CD14-positive monocyte (primary cell): ENCODE data around the gene C6orf15. TPM values are rescaled to one million over a fixed set of nuclear protein-coding genes. Genes with fewer than 3 reads are reported as not detected.

Source experiments
- DNase-seq, 3 donors: peaks; one replicate each; pipeline ENCODE4 v3.0.0-alpha.2; 2011 to 2022
- H2AFZ ChIP-seq: 2 replicates; pipeline ENCODE4 v1.6.0; 2012; ENCODE audit warnings: mild to moderate bottlenecking, low read depth, low read length, inconsistent platforms; ENCODE audit not compliant: insufficient read depth, poor library complexity, severe bottlenecking
- H3K27ac ChIP-seq, 2 donors: 1 replicate in 1 of 2; 2 replicates in 1 of 2; pipeline ENCODE4 v1.5.1; 2012 to 2013; ENCODE audit warnings: low read length in 2 of 2, control low read depth in 1 of 2, inconsistent platforms in 1 of 2, low read depth in 1 of 2, mild to moderate bottlenecking in 1 of 2
- H3K27me3 ChIP-seq, 2 donors: one replicate each; pipeline versions ENCODE4 v1.6.0 to v1.6.1; 2011 to 2013; ENCODE audit warnings: low read length in 2 of 2; ENCODE audit not compliant: control insufficient read depth in 2 of 2, insufficient read depth in 2 of 2
- H3K36me3 ChIP-seq, 2 donors: replicated peaks in 1 of 2; 1 replicate in 1 of 2; 2 replicates in 1 of 2; pipeline versions ENCODE4 v1.5.1 to v1.6.1; 2012 to 2013; ENCODE audit warnings: low read length in 2 of 2, control low read depth in 1 of 2, inconsistent platforms in 1 of 2, mild to moderate bottlenecking in 1 of 2; ENCODE audit not compliant: insufficient read depth in 2 of 2, control insufficient read depth in 1 of 2
- H3K4me1 ChIP-seq, 2 donors: 1 replicate in 1 of 2; 2 replicates in 1 of 2; pipeline versions ENCODE4 v1.5.1 to v1.6.1; 2012 to 2013; ENCODE audit warnings: low read length in 2 of 2, control low read depth in 1 of 2, inconsistent platforms in 1 of 2, mild to moderate bottlenecking in 1 of 2, moderate library complexity in 1 of 2; ENCODE audit not compliant: insufficient read depth in 2 of 2, control insufficient read depth in 1 of 2
- H3K4me2 ChIP-seq: replicated peaks from 2 replicates; pipeline ENCODE3; 2012; ENCODE audit warnings: low read length, moderate library complexity, mild to moderate bottlenecking; ENCODE audit not compliant: poor library complexity, severe bottlenecking; ENCODE audit errors: extremely low read depth
- H3K4me3 ChIP-seq, 3 experiments: fragments of 200-600 bp in 1 of 3; sonication (generic) in 1 of 3; replicated peaks in 1 of 3; 1 replicate in 2 of 3; 2 replicates in 1 of 3; pipeline ENCODE4 v1.5.1; 2011 to 2013; ENCODE audit warnings: low read length in 3 of 3, mild to moderate bottlenecking in 3 of 3, control low read depth in 2 of 3, low read depth in 2 of 3, inconsistent platforms in 1 of 3, moderate library complexity in 1 of 3
- H3K79me2 ChIP-seq: 2 replicates; pipeline ENCODE4 v1.6.0; 2012; ENCODE audit warnings: mild to moderate bottlenecking, control low read depth, inconsistent platforms, low read length, moderate library complexity; ENCODE audit not compliant: insufficient read depth
- H3K9ac ChIP-seq: 2 replicates; pipeline ENCODE4 v1.6.0; 2017; ENCODE audit warnings: low read length, mild to moderate bottlenecking; ENCODE audit not compliant: insufficient read depth, poor library complexity, severe bottlenecking
- H3K9me3 ChIP-seq, 2 donors: replicated peaks in 1 of 2; 1 replicate in 1 of 2; 2 replicates in 1 of 2; pipeline versions ENCODE4 v1.5.1 to v1.6.1; 2012 to 2013; ENCODE audit warnings: low read length in 2 of 2, control low read depth in 1 of 2; ENCODE audit not compliant: control insufficient read depth in 1 of 2, insufficient read depth in 1 of 2
- H4K20me1 ChIP-seq: 2 replicates; pipeline ENCODE4 v1.6.0; 2012; ENCODE audit warnings: mild to moderate bottlenecking, low read length, control low read depth, moderate library complexity; ENCODE audit not compliant: insufficient read depth
- H3K27ac Mint-ChIP-seq, 7 donors: one replicate each; pipeline ENCODE4 v1.8.0; 2020; ENCODE audit warnings: mild to moderate bottlenecking in 7 of 7, mixed read lengths in 7 of 7, moderate library complexity in 6 of 7, inconsistent platforms in 2 of 7
- H3K27me3 Mint-ChIP-seq, 3 donors: one replicate each; pipeline ENCODE4 v1.8.0; 2021 to 2022; ENCODE audit warnings: low read depth in 3 of 3, mild to moderate bottlenecking in 3 of 3, mixed read lengths in 3 of 3, moderate library complexity in 3 of 3, inconsistent platforms in 1 of 3
- H3K36me3 Mint-ChIP-seq, 2 donors: one replicate each; pipeline ENCODE4 v1.8.0; 2020; ENCODE audit warnings: mixed read lengths in 2 of 2, inconsistent platforms in 1 of 2, mild to moderate bottlenecking in 1 of 2
- H3K4me1 Mint-ChIP-seq: one replicate; pipeline ENCODE4 v1.8.0; 2020; ENCODE audit warnings: mild to moderate bottlenecking, mixed read lengths
- H3K4me3 Mint-ChIP-seq, 2 donors: one replicate each; pipeline ENCODE4 v1.8.0; 2020; ENCODE audit warnings: mild to moderate bottlenecking in 2 of 2, mixed read lengths in 2 of 2, moderate library complexity in 1 of 2
- H3K9me3 Mint-ChIP-seq, 7 donors: one replicate each; pipeline ENCODE4 v1.8.0; 2020 to 2022; ENCODE audit warnings: mixed read lengths in 7 of 7, mild to moderate bottlenecking in 6 of 7, moderate library complexity in 6 of 7, inconsistent platforms in 2 of 7
- WGBS: methylation state at CpG from one replicate; pipeline ENCODE4 v1.1.5; 2013; ENCODE audit warnings: missing lambda C conversion rate; ENCODE audit not compliant: insufficient coverage; 5-methylcytosine and 5-hydroxymethylcytosine counted together
- intact Hi-C, 2 donors: fragments of 100-400 bp; cut with micrococcal nuclease; formaldehyde crosslinking; loops; one replicate each; pipeline versions ENCODE4 v1.15.0 to v1.15.1; 2023
- polyA plus RNA-seq, 3 donors: library from polyadenylated mRNA; depleted of rRNA in 1 of 3; unstranded in 2 of 3; stranded (reverse) in 1 of 3; fragments of 300-500 nt in 2 of 3; fragments of >200 nt in 1 of 3; fragmentation: Illumina TruSeq in 2 of 3; gene quantifications; 1 replicate in 2 of 3; 2 replicates in 1 of 3; pipeline ENCODE4 v1.2.3, GENCODE V29; 2012 to 2021
- TF ChIP-seq, protein P1 (sequence below): fragments of 200-600 bp; IDR thresholded peaks from one replicate; pipeline ENCODE4 v1.8.0; 2022; ENCODE audit warnings: antibody characterized with exemption, mild to moderate bottlenecking

The C6orf15 gene
- polyA plus RNA-seq, 3 donors: not detected

DNA sequence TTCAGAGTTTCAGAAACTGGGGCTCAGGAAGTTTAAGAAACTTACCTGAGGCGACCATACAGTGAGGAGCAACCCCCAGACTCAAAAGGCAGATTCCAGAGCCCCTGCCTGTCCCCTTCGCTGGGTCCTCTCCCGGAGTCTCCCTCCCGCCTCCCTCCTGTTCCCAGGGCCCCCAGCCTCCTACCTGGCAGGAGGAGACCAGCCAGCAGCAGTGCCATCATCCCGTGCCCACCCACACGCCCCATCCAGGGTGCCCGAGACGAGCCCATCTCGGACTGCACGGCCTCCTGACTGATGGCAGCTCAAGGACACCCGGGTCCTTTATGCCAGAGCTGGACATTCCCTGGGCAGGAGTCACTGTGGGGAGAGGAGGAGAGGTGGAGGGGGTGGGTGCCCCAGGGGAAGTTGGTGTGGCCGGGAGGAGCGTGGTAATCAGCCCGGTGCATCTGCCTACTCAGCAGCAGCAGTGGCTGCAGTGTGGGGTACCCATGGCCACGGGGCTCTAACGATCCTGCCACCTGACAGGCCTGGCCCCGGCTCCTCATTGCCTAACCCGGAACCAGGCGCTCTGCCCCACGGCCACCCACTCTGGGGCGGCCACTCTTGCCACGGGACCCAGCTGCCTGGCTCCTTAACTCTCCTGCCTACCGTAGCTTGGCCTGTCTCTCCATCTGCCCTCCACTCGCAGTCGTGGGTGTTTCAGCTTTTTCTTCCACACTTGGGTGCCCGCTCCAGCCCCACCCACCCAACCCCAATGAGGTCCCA lies 8.0 kb upstream of the C6orf15 start, which contains the start of gene CDSN:
Gene CDSN (minus strand): TSS at position 296 of the 765 bp plus-strand sequence. CDS start 27 bp downstream, at position 269.
- no peaks in the 10 kb centered on the region for H3K36me3 Mint-ChIP-seq
- intact Hi-C loops: no loop called here
- Histone ChIP-seq H4K20me1 (no peaks in the 10 kb centered on the region), H3K4me2 (no peak within 1 kb of the TSS), H3K9me3 (no peaks in the 10 kb centered on the region), H3K27ac (no peak within 1 kb of the TSS), H3K27me3 (no peaks in the 10 kb centered on the region), H3K4me1 (peaks cover 0 to 8% of the 10 kb centered on the region in 2 donors), H3K79me2 (no peaks in the 10 kb centered on the region), H3K4me3 (no peak within 1 kb of the TSS), H3K36me3 (no peaks in the 10 kb centered on the region), H2AFZ (no peak within 1 kb of the TSS), H3K9ac (no peak within 1 kb of the TSS)
- H3K9me3 Mint-ChIP-seq: no peaks in the 10 kb centered on the region
- H3K27ac Mint-ChIP-seq: no peak within 1 kb of the TSS
- H3K27me3 Mint-ChIP-seq: peaks cover 6 to 16% (median 9%) of the 10 kb centered on the region in 3 donors
- TF ChIP-seq, protein P1, sequence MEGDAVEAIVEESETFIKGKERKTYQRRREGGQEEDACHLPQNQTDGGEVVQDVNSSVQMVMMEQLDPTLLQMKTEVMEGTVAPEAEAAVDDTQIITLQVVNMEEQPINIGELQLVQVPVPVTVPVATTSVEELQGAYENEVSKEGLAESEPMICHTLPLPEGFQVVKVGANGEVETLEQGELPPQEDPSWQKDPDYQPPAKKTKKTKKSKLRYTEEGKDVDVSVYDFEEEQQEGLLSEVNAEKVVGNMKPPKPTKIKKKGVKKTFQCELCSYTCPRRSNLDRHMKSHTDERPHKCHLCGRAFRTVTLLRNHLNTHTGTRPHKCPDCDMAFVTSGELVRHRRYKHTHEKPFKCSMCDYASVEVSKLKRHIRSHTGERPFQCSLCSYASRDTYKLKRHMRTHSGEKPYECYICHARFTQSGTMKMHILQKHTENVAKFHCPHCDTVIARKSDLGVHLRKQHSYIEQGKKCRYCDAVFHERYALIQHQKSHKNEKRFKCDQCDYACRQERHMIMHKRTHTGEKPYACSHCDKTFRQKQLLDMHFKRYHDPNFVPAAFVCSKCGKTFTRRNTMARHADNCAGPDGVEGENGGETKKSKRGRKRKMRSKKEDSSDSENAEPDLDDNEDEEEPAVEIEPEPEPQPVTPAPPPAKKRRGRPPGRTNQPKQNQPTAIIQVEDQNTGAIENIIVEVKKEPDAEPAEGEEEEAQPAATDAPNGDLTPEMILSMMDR: no peak
- no peak for DNase-seq
- peaks cover 13% of the 10 kb centered on the region for H3K4me1 Mint-ChIP-seq
- WGBS: 58% methylated on average over 25 of the region's 26 CpGs
- H3K4me3 Mint-ChIP-seq: no peak within 1 kb of the TSS

GRCh38 chr6:31118178-31118577 lies 5.8 kb upstream of the C6orf15 start:
- Histone ChIP-seq H3K9me3 (no peaks in the 10 kb centered on the region), H3K79me2 (no peaks in the 10 kb centered on the region), H3K27ac (no peak overlapping the region), H3K9ac (no peak overlapping the region), H3K36me3 (no peaks in the 10 kb centered on the region), H3K4me1 (peaks cover 5 to 19% of the 10 kb centered on the region in 2 donors), H4K20me1 (no peaks in the 10 kb centered on the region), H2AFZ (no peak overlapping the region), H3K4me2 (no peak overlapping the region), H3K4me3 (no peak overlapping the region), H3K27me3 (no peaks in the 10 kb centered on the region)
- no peak overlapping the region for H3K4me3 Mint-ChIP-seq
- H3K9me3 Mint-ChIP-seq: peaks cover 0 to 1% (median 0%) of the 10 kb centered on the region in 7 donors
- H3K36me3 Mint-ChIP-seq: no peaks in the 10 kb centered on the region
- intact Hi-C loops: no loop called here
- TF ChIP-seq, protein P1: no peak
- WGBS: 84% methylated on average over 5 of the region's 7 CpGs
- peaks cover 20% of the 10 kb centered on the region for H3K4me1 Mint-ChIP-seq
- peaks cover 6 to 16% (median 11%) of the 10 kb centered on the region in 3 donors for H3K27me3 Mint-ChIP-seq
- DNase-seq: no peak
- H3K27ac Mint-ChIP-seq: no peak overlapping the region
